ENCODE data around the gene LRP8.

The LRP8 gene

GRCh38 chr1:53339736-53340635 lies 12.1 kb upstream of the LRP8 start:
- no peak for DNase-seq (ENCODE audit: low read depth)

DNA sequence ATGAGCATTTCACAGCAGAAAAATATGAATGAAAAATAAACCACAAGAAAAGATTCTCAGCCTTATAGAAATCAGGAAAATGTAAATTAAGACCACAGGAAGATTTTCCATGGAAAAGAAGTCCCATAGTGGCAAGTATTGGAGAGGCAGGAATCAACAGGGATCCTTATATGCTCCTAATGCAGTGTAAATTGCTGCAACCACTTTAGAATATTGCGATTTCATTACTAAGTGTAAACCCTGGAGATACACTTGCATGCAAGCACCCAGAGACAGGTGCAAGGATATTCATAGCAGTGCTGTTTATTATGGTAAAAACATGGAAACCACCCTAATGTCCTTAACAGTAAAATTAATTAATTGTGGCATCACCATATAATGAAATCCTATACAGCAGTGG lies 10.6 kb upstream of the LRP8 start:
- DNase-seq (ENCODE audit: low read depth): no peak

DNA sequence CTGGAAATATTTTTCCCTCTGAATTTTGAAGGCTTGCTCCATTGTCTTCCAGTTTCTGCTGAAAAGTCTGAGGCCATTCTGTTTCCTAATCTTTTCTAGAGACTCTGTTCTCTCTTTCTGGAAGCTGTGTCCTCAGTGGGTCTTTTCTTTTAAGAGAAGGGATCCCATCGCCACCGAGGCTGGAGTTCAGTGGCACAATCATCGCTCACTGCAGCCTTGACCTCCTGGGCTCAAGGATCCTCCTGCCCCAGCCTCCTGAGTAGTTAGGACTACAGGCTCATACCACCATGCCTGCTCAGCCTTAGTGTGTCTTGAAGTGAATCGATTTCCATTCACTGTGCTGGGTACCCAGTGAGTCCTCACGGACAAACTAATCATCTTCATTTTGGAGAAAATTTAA lies 9.6 kb upstream of the LRP8 start:
- DNase-seq (ENCODE audit: low read depth): no peak

- no peak for DNase-seq (ENCODE audit: low read depth)
Observed at GRCh38 chr1:53336146-53336545, 8.3 kb upstream of the LRP8 start.

- no peak for DNase-seq (ENCODE audit: low read depth)
Observed at GRCh38 chr1:53335661-53336060, 7.8 kb upstream of the LRP8 start.

DNA sequence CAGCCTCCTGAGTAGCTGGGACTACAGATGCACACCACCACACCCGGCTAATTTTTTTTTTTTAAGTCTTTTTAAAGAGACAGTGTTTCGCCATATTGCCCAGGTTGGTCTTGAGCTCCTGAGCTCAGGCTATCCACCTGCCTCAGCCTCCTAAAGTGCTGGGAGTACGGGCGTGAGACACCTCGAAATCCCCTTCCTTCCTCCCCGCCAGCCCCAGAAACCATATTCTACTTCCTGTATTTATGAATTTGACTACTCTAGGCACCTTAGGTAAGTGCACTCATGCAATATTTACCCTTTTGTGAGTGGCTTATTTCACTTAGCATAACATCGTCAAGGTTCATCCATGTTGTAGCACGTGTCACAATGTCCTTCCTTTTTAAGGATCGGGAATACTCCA lies 6.9 kb upstream of the LRP8 start:
- DNase-seq (ENCODE audit: low read depth): no peak

- DNase-seq (ENCODE audit: low read depth): no peak
Observed at GRCh38 chr1:53334312-53334711, 6.4 kb upstream of the LRP8 start.

- no peak for DNase-seq (ENCODE audit: low read depth)
Observed at GRCh38 chr1:53332833-53333232, 5.0 kb upstream of the LRP8 start.

DNA sequence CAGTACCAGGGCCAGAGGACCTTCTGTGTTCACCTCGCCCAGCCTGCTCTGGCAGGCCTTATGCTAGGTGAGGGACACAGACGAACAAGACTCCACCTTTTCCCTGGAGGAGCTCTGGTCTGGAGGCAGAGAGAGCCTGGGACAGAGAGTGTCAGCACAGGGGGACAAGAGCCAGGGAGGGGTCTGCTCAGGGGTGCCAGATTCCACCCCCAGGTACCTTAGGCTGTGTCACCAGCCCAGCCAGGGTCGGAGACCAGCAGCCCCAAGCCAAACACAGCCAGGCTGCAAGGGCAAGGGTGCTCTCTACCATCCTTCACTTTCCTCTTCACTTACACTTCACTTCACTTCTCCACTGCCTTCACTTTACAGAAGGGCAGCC lies 4.3 kb upstream of the LRP8 start:
- DNase-seq (ENCODE audit: low read depth): no peak

DNA sequence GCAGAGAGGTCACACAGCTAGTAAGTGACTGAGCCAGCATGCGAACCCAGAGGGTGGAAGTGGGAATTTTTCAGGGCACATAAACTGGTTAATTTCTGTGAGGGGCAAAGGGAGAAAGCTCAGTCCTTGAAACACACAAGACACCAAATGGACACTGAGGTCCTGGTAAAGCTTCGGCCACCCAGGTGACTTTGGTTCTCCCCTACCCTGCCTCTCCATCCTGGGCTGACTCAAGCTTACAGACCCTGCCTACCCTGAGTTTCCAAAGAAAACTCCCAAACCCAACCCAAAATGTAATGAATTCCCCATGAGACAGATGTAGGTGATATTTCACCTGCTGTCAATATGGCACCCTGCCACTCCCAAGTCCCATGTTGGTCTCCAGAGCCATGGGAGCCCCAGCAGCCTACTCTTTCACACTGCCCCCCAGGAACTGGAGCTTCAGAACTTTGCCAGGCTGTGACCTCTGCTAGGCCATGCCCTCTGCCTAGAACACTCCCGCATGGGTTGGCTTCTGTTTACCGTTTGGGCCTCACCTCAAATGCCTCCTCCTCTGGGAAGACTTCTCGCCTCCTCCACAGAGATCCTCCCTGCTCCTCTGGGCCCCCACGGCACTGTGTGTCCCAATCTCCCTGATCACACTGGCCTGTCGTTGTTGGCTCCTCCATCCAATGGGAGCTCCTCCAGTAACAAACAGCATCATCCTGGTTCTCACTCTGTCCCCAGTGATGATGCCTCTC lies 3.7 kb upstream of the LRP8 start:
- no peak for DNase-seq (ENCODE audit: low read depth)

DNA sequence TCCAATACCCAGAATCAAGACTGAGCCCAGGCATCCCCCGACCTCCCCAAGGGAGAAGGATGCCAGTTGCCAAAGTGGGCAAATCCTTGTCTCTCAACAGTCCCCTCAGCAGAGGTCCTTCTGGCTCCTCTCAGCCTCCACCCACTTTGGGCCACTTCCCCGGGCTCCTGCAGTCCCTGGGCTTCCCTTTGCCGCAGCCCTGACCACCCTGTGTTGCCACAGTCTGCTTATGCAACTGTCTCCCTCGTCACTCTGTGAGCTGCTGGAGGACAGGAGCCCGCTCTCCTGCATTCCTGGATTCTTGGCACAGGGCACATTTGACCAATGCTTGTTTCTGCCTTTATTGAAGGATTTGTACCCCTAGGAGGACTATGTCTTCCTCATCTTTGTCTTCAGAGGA lies 2.9 kb upstream of the LRP8 start:
- DNase-seq (ENCODE audit: low read depth): no peak

- no peak for DNase-seq (ENCODE audit: low read depth)
Observed at GRCh38 chr1:53328541-53329499, 950 bp upstream of the LRP8 start.

GRCh38 chr1:53327182-53327913 lies 522 bp downstream of the LRP8 start:
- DNase-seq (ENCODE audit: low read depth): no peak

DNA sequence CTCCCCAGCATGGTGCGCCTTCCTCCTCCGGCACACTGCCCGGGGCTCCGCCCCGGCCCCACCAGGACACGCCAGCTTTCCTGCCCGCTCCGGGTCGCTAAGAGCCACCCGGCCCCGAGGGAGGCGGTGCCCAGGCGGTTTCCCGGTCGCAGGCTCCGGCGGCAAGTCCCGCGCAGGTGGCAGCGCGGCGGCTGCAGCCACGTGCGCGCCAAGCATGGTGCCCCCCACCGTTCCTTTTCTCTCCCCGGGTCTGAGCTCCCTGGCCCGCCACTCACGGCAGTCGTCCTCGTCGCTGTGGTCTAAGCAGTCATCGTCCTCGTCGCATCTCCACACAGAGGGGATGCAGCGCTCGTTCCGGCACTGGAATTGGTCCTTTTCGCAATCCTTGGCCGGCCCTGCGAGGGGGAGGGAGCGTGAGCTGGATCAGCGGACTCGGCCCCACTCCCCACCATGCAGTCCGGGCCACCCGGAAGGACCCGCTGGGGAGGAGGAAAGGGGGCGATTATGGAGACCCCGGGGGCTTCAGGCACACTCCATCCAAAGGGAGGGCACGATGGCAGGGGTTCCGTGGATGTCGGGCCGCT lies 1.2 kb downstream of the LRP8 start:
- DNase-seq (ENCODE audit: low read depth): no peak

GRCh38 chr1:53326088-53326597 lies 1.7 kb downstream of the LRP8 start:
- peak; percentile 62 for DNase-seq (ENCODE audit: low read depth)

- no peak for DNase-seq (ENCODE audit: low read depth)
Observed at GRCh38 chr1:53325326-53326087, 2.4 kb downstream of the LRP8 start.

GRCh38 chr1:53324728-53325297 lies 3.1 kb downstream of the LRP8 start:
- no peak for DNase-seq (ENCODE audit: low read depth)

- DNase-seq (ENCODE audit: low read depth): no peak
Observed at GRCh38 chr1:53324321-53324720, 3.5 kb downstream of the LRP8 start.

- DNase-seq (ENCODE audit: low read depth): no peak
Observed at GRCh38 chr1:53323316-53323715, 4.6 kb downstream of the LRP8 start.

All from GM04504 (cell line).